A673 (cell line): ENCODE measurements around the gene WDR19.

Experiments
- CTCF ChIP-seq: fragments of 300-800, 200-600 bp; sonication (generic); conservative IDR thresholded peaks from 2 replicates; pipeline ENCODE4 v1.5.1; 2017; ENCODE audit warnings: low read depth, mild to moderate bottlenecking, antibody characterized with exemption, low read length, moderate library complexity, mixed read lengths
- EZH2 ChIP-seq: fragments of 200-600 bp; sonication (generic); IDR thresholded peaks from 2 replicates; pipeline ENCODE4 v1.6.1; 2017; ENCODE audit warnings: borderline replicate concordance, low read depth, mild to moderate bottlenecking, mixed read lengths, antibody characterized with exemption, low read length; ENCODE audit not compliant: poor library complexity, severe bottlenecking

GRCh38 chr4:39181905-39182638 is at the start of gene WDR19:
- TF ChIP-seq CTCF (peak; percentile 70), EZH2 (no peak)
